SK-MEL-5 (cell line): ENCODE data around the gene ZNF488. TPM values are rescaled to one million over a fixed set of nuclear protein-coding genes. Genes with fewer than 3 reads are reported as not detected.

ENCODE experiments used
- DNase-seq: peaks from one replicate; pipeline ENCODE4 v3.0.0-alpha.2; 2016; ENCODE audit warnings: low read depth, low spot score
- in situ Hi-C: cut with HindIII; loops from 2 replicates; pipeline ENCODE4 v1.10.0; 2016; ENCODE audit warnings: low sequenced_read_pairs, high pct_unique_total_duplicates, low pct_unique_long_range_greater_than_20kb
- total RNA-seq: library from RNA; depleted of rRNA; stranded (reverse); fragments of >200 nt; shearing (Covaris generic); gene quantifications from 2 replicates; pipeline ENCODE4 v1.2.3, GENCODE V29; 2014

Gene ZNF488
- total RNA-seq, 1 experiment from 2014 or later: not detected

- no peak for DNase-seq
- in situ Hi-C loops: no loop called here
Observed at GRCh38 chr10:47374611-47375536, 9.2 kb downstream of the ZNF488 start.

GRCh38 chr10:47372726-47373125 is 11.4 kb downstream of the ZNF488 start:
- DNase-seq: no peak

GRCh38 chr10:47371629-47372485 is 12.2 kb downstream of the ZNF488 start:
- in situ Hi-C loops: no loop called here
- DNase-seq: no peak

More at GRCh38 chr10:47372726-47373125, 11.4 kb downstream of the ZNF488 start:
- in situ Hi-C loops: no loop called here

- DNase-seq: no peak
- in situ Hi-C loops: no loop called here
Observed at GRCh38 chr10:47370878-47371277, 13.2 kb downstream of the ZNF488 start.

GRCh38 chr10:47370015-47370767 is 13.9 kb downstream of the ZNF488 start:
- DNase-seq: no peak

GRCh38 chr10:47369251-47369894 is 14.7 kb downstream of the ZNF488 start:
- in situ Hi-C loops: no loop called here
- DNase-seq: no peak

More at GRCh38 chr10:47370015-47370767, 13.9 kb downstream of the ZNF488 start:
- in situ Hi-C loops: no loop called here

GRCh38 chr10:47368431-47369180 is 15.5 kb downstream of the ZNF488 start:
- no peak for DNase-seq
- in situ Hi-C loops: no loop called here

GRCh38 chr10:47367646-47368045 is 16.4 kb downstream of the ZNF488 start:
- no peak for DNase-seq
- in situ Hi-C loops: no loop called here

- in situ Hi-C loops: no loop called here
- no peak for DNase-seq
Observed at GRCh38 chr10:47366731-47367460, 17.2 kb downstream of the ZNF488 start.

- in situ Hi-C loops: no loop called here
- DNase-seq: no peak
Observed at GRCh38 chr10:47366181-47366631, 17.9 kb downstream of the ZNF488 start.

- in situ Hi-C loops: no loop called here
- no peak for DNase-seq
Observed at GRCh38 chr10:47365431-47366180, 18.5 kb downstream of the ZNF488 start.

GRCh38 chr10:47364911-47365310 is 19.2 kb downstream of the ZNF488 start:
- in situ Hi-C loops: no loop called here
- no peak for DNase-seq

GRCh38 chr10:47364366-47364765 is 19.7 kb downstream of the ZNF488 start:
- in situ Hi-C loops: no loop called here
- no peak for DNase-seq

- no peak for DNase-seq
Observed at GRCh38 chr10:47363781-47364180, 20.3 kb downstream of the ZNF488 start.

GRCh38 chr10:47362199-47362598 is 21.9 kb downstream of the ZNF488 start:
- in situ Hi-C loops: no loop called here

More at GRCh38 chr10:47363781-47364180, 20.3 kb downstream of the ZNF488 start:
- in situ Hi-C loops: no loop called here

More at GRCh38 chr10:47362199-47362598, 21.9 kb downstream of the ZNF488 start:
- no peak for DNase-seq
